HUES6 (cell line): ENCODE data around the gene SLC36A2.
"Not testable (repeated sequence)": the region's sequence is repeated elsewhere in the genome, so short reads cannot be mapped to it uniquely, and the experiment has no call there.

Experiments
- H3K27ac ChIP-seq: 2 replicates; pipeline ENCODE4 v1.7.0; 2013; ENCODE audit warnings: low read depth, mild to moderate bottlenecking, low read length, inconsistent platforms
- H3K27me3 ChIP-seq: 2 replicates; pipeline ENCODE4 v1.6.1; 2013; ENCODE audit warnings: low read length; ENCODE audit not compliant: control insufficient read depth, insufficient read depth
- H3K36me3 ChIP-seq: 2 replicates; pipeline ENCODE4 v1.6.1; 2013; ENCODE audit warnings: low read length; ENCODE audit not compliant: control insufficient read depth, insufficient read depth
- H3K4me1 ChIP-seq: 2 replicates; pipeline ENCODE4 v1.6.1; 2013; ENCODE audit warnings: low read length; ENCODE audit not compliant: control insufficient read depth, insufficient read depth
- H3K4me3 ChIP-seq: 2 replicates; pipeline ENCODE4 v1.5.1; 2013; ENCODE audit warnings: low read depth, low read length
- H3K9ac ChIP-seq: one replicate; pipeline ENCODE4 v1.6.1; 2013; ENCODE audit warnings: mild to moderate bottlenecking, low read length
- H3K9me3 ChIP-seq: 2 replicates; pipeline ENCODE4 v1.6.1; 2013; ENCODE audit warnings: low read depth, low read length; ENCODE audit not compliant: control insufficient read depth, insufficient read depth

Gene SLC36A2

DNA sequence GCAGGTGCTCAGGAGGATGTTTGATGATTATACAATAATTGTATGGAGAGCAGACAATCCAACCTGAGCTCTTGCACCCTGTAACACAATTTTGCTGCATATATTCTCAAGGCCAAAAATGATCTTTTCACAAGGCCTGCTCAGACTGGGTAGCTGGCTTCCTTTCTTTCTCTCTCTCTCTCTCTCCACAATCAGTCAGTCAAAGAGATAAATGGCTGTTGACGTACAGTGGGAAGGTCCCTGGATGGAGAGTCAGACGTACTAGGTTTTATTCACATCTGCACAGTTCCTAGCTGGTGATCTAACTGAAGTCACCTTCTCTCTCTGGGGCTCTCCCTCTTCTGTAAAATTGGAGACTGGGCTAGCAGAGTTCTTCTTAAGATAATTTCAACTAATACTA lies 19.8 kb downstream of the SLC36A2 start:
- Histone ChIP-seq H3K27ac (no peak overlapping the region), H3K9me3 (no peaks in the 10 kb centered on the region), H3K4me1 (no peaks in the 10 kb centered on the region), H3K27me3 (no peaks in the 10 kb centered on the region), H3K4me3 (no peak overlapping the region), H3K9ac (no peak overlapping the region), H3K36me3 (no peaks in the 10 kb centered on the region)

- no peaks in the 10 kb centered on the region for H3K36me3 ChIP-seq
- H3K4me1 ChIP-seq, result no peaks in the 10 kb centered on the region
- no peak overlapping the region for H3K9ac ChIP-seq
- no peak overlapping the region for H3K27ac ChIP-seq
- no peaks in the 10 kb centered on the region for H3K27me3 ChIP-seq
- H3K9me3 ChIP-seq, result no peaks in the 10 kb centered on the region
- H3K4me3 ChIP-seq, result no peak overlapping the region
Measured at GRCh38 chr5:151326266-151326665, 21.1 kb downstream of the SLC36A2 start.

DNA sequence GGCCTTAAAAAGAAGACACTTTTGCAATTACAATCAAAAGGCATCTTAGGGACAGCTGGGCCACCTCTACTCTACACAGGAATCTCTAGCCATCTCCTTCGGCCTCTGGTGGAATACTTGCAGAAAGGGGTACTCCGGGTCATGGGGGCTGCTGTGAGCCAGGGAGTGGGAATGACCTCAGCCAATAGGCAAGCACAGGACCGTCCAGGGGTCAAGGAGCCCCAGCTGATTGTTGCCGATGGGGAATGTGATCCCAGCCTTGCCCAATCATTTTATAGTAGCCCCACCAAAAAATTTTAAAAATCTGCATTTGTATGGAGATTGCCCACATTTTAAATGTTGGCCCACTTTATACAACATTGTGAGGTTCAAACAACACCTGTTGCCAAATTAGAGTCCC lies 26.9 kb downstream of the SLC36A2 start:
- Histone ChIP-seq H3K36me3 (no peaks in the 10 kb centered on the region), H3K27me3 (no peaks in the 10 kb centered on the region), H3K4me3 (no peak overlapping the region), H3K27ac (no peak overlapping the region), H3K9me3 (no peaks in the 10 kb centered on the region), H3K9ac (no peak overlapping the region), H3K4me1 (no peaks in the 10 kb centered on the region)

DNA sequence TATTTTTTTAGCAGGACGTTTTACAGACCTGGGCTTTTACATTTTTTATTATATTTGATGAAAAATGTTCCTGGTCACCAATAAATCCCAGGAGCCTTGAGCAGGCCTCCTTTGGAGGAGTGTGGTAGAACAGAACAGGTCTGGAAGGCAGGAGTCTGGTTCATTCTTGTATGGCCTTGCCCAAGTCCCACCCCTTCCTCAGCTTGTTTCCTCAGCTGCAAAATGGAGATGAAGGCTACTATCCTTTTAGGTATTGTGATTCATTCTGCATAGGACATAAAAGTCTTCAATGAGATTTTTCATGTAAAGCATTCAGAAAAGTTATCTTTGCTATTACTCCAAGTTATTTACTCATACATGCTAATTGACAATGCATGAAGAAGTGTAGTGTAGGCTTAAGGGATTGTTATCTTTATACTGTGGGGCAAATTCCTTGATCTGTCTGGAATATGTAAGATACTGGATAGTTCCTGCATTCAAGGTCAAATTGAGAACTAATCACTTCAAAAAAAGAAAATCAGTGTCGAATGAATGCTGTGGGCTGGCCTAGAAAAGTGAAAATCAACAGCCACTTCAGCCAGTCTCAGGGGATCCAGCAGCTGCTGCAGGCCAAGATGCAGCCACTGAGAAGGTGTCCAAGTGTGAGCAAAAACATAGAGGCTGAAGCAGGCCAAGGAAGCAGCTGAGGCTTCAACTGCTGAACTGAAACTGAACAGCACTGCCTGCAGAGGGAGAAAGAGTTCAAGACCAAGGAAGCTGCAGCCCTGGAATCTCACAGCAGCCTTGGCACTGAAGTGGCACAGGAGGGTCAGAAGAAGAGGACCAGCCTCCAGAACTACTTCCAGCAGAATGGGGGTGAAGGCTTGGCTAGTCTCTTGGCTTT lies 28.3 kb downstream of the SLC36A2 start:
- no peaks in the 10 kb centered on the region for H3K36me3 ChIP-seq
- H3K27me3 ChIP-seq, result no peaks in the 10 kb centered on the region
- no peaks in the 10 kb centered on the region for H3K4me1 ChIP-seq
- no peaks in the 10 kb centered on the region for H3K9me3 ChIP-seq
- H3K27ac ChIP-seq, result no peak overlapping the region
- no peak overlapping the region for H3K9ac ChIP-seq
- no peak overlapping the region for H3K4me3 ChIP-seq

- H3K27ac ChIP-seq, result no peak overlapping the region
- H3K27me3 ChIP-seq, result no peaks in the 10 kb centered on the region
- no peak overlapping the region for H3K4me3 ChIP-seq
Measured at GRCh38 chr5:151317871-151318270, 29.5 kb downstream of the SLC36A2 start.

DNA sequence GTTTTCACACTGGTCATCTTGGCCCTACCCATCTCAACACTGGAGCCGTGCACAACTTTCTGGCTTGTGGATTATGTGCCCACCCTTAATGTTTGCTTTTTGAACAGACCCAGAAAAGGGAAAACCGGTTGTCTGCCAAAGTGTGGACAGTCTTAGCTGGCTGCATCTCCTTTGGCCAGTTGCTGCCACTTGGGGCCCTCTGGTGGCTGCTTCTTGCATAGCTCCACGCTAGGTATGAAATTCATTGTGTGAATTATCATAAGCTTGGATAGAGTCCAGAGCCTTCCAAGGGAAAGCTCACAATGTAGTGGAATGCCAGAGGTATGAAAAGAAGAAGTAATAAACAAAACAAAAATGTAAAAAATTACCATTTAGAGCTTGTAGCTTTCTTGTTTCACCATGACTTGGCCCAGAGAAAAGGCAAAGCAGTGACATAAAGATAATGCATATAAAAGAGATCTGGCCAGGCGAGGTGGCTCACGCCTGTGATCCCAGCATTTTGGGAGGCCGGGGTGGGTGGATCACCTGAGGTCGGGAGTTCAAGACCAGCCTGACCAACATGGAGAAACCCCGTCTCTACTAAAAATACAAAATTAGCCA lies 31.3 kb downstream of the SLC36A2 start:
- H3K36me3 ChIP-seq, result no peaks in the 10 kb centered on the region
- no peak overlapping the region for H3K27ac ChIP-seq
- no peaks in the 10 kb centered on the region for H3K27me3 ChIP-seq
- H3K9ac ChIP-seq, result no peak overlapping the region
- peaks cover 7% of the 10 kb centered on the region for H3K4me1 ChIP-seq
- no peaks in the 10 kb centered on the region for H3K9me3 ChIP-seq
- H3K4me3 ChIP-seq, result no peak overlapping the region

More at GRCh38 chr5:151317871-151318270, 29.5 kb downstream of the SLC36A2 start:
- H3K4me1 ChIP-seq, result peaks cover 5% of the 10 kb centered on the region
- no peak overlapping the region for H3K9ac ChIP-seq
- H3K9me3 ChIP-seq, result no peaks in the 10 kb centered on the region
- H3K36me3 ChIP-seq, result no peaks in the 10 kb centered on the region

GRCh38 chr5:151313357-151313756 lies 34.0 kb downstream of the SLC36A2 start:
- Histone ChIP-seq H3K4me3 (no peak overlapping the region), H3K27ac (no peak overlapping the region), H3K36me3 (no peaks in the 10 kb centered on the region), H3K9ac (no peak overlapping the region), H3K9me3 (no peaks in the 10 kb centered on the region; the same call in 1 of the 2 replicates), H3K4me1 (peaks cover 7% of the 10 kb centered on the region), H3K27me3 (no peaks in the 10 kb centered on the region)

DNA sequence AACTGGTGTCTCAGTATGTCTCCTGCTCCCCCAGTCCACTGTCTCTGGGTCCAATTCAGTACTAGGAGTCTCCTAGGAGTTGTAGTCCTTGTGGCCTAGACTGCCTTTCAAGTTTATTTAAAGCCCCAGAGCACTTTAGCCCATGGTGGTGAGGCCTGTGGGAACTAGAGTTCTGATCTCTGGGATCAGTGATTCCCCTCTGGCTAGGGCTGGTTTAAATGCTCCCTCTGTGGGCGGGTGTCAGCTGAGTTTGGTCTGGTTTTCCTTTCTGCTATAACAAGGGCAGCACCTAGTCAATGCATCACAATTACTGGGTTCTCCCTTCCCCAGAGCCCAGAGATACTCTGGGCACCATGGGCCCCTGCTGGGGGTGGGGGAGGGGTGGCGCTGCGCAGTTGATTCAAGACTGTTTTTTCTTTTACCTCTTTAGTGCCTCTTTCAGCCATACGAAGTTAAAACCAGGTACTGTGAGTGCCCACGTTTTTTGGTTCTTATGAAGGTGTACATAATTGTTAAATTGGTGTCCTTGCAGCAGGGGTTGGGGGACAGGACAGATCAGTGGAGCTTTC lies 34.5 kb downstream of the SLC36A2 start:
- no peaks in the 10 kb centered on the region for H3K36me3 ChIP-seq
- H3K4me1 ChIP-seq, result peaks cover 7% of the 10 kb centered on the region
- no peak overlapping the region for H3K9ac ChIP-seq

GRCh38 chr5:151310932-151311331 lies 36.4 kb downstream of the SLC36A2 start:
- Histone ChIP-seq H3K9me3 (no peaks in the 10 kb centered on the region; the same call in 1 of the 2 replicates), H3K4me3 (no peak overlapping the region), H3K4me1 (peaks cover 7% of the 10 kb centered on the region), H3K36me3 (no peaks in the 10 kb centered on the region), H3K27me3 (no peaks in the 10 kb centered on the region), H3K9ac (no peak overlapping the region), H3K27ac (no peak overlapping the region)

More for the DNA sequence above, 34.5 kb downstream of the SLC36A2 start:
- Histone ChIP-seq H3K9me3 (no peaks in the 10 kb centered on the region; the same call in 1 of the 2 replicates), H3K4me3 (no peak overlapping the region), H3K27me3 (no peaks in the 10 kb centered on the region), H3K27ac (no peak overlapping the region)

DNA sequence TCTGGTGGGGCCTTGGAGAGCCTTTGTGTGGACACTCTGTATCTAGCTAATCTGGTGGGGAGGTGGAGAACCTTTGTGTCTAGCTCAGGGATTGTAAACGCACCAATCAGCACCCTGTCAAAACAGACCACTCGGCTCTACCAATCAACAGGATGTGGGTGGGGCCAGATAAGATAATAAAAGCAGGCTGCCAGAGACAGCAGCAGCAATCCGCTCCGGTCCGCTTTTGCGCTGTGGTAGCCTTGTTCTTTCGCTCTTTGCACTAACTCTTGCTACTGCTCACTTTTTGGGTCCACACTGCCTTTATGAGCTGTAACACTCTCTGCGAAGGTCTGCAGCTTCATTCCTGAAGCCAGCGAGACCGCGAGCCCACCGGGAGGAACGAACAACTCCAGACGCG lies 37.5 kb downstream of the SLC36A2 start:
- not testable (repeated sequence) for H3K9me3 ChIP-seq, H3K36me3 ChIP-seq, H3K27ac ChIP-seq, H3K4me1 ChIP-seq, H3K27me3 ChIP-seq, H3K4me3 ChIP-seq, H3K9ac ChIP-seq

DNA sequence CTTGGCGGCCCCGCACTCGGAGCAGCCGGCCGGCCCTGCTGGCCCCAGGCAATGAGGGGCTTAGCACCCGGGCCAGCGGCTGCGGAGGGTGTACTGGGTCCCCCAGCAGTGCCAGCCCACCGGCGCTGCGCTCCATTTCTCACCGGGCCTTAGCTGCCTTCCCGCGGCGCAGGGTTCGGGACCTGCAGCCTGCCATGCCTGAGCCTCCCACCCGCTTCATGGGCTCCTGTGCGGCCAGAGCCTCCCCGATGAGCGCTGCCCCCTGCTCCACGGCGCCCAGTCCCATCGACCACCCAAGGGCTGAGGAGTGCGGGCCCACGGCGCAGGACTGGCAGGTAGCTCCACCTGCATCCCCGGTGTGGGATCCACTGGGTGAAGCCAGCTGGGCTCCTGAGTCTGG lies 38.1 kb downstream of the SLC36A2 start:
- H3K4me3 ChIP-seq, H3K4me1 ChIP-seq, H3K27me3 ChIP-seq: not testable (repeated sequence)

More for the DNA sequence above, 38.1 kb downstream of the SLC36A2 start:
- H3K9me3 ChIP-seq, H3K9ac ChIP-seq, H3K36me3 ChIP-seq, H3K27ac ChIP-seq: not testable (repeated sequence)
